HL-60 (cell line): ENCODE results near the gene CLSTN2.

ENCODE experiments used
- CTCF ChIP-seq: IDR thresholded peaks from one replicate; pipeline ENCODE4 v1.5.1; 2011; ENCODE audit warnings: low read length, control low read depth, inconsistent platforms; ENCODE audit not compliant: insufficient read depth
- POLR2AphosphoS5 ChIP-seq: IDR thresholded peaks from 2 replicates; pipeline ENCODE4 v1.6.1; 2012; ENCODE audit warnings: low read depth
- SPI1 ChIP-seq: IDR thresholded peaks from 2 replicates; pipeline ENCODE4 v1.6.1; 2012; ENCODE audit warnings: low read depth, mild to moderate bottlenecking, borderline replicate concordance
- TF ChIP-seq, protein P1 (sequence below): IDR thresholded peaks from 2 replicates; pipeline ENCODE4 v1.6.1; 2012; ENCODE audit warnings: low read depth; ENCODE audit not compliant: insufficient replicate concordance

DNA sequence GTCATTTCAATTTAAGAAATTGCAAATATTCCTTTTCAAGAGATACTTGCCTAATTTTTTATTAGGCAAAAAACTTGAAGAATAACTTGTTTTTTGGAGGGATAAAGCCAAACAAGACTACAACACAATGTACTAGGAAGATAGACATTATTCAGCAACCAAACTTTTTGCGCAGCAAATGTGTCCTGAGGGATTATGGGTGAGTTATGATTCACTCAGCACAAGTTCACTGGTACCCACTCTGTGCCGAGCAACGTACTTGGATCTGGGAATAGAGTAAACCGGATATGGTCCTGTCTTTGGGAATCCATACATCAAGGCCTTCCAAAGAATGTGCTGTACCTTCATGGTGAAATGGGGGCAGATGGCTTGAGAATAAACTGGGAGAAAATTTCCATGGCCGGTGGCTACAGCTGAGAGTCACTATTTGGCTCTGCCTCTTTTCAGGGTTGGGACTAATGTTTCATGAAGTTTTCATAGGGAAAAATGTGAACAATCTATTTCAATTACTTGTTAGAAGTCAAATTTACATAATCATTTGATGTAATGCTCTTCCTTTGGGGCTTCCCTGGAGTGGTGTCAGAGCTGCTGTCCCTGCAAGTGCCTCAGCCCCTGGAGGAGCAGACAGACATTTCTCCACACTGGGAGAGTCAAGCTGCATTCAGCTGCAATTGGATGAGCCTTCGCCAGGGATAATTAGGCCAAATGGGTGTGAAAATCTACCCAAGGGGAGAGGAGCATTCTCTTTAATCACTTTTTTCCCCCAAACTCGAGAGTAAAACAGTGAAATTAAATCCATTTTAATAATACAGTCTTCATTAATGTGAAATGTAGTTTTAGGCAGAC lies 315.2 kb downstream of the CLSTN2 start:
- no peak for TF ChIP-seq CTCF
- TF ChIP-seq SPI1 = no peak
- TF ChIP-seq, protein P1, sequence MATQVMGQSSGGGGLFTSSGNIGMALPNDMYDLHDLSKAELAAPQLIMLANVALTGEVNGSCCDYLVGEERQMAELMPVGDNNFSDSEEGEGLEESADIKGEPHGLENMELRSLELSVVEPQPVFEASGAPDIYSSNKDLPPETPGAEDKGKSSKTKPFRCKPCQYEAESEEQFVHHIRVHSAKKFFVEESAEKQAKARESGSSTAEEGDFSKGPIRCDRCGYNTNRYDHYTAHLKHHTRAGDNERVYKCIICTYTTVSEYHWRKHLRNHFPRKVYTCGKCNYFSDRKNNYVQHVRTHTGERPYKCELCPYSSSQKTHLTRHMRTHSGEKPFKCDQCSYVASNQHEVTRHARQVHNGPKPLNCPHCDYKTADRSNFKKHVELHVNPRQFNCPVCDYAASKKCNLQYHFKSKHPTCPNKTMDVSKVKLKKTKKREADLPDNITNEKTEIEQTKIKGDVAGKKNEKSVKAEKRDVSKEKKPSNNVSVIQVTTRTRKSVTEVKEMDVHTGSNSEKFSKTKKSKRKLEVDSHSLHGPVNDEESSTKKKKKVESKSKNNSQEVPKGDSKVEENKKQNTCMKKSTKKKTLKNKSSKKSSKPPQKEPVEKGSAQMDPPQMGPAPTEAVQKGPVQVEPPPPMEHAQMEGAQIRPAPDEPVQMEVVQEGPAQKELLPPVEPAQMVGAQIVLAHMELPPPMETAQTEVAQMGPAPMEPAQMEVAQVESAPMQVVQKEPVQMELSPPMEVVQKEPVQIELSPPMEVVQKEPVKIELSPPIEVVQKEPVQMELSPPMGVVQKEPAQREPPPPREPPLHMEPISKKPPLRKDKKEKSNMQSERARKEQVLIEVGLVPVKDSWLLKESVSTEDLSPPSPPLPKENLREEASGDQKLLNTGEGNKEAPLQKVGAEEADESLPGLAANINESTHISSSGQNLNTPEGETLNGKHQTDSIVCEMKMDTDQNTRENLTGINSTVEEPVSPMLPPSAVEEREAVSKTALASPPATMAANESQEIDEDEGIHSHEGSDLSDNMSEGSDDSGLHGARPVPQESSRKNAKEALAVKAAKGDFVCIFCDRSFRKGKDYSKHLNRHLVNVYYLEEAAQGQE = no peak
- no peak for TF ChIP-seq POLR2AphosphoS5
